ENCODE results near the gene PCGF5. TPM values are rescaled to one million over a fixed set of nuclear protein-coding genes. Genes with fewer than 3 reads are reported as not detected.

PCGF5 gene
- total RNA-seq, 2 donors from 2014 or later = 42.8 to 62.0 TPM

DNA sequence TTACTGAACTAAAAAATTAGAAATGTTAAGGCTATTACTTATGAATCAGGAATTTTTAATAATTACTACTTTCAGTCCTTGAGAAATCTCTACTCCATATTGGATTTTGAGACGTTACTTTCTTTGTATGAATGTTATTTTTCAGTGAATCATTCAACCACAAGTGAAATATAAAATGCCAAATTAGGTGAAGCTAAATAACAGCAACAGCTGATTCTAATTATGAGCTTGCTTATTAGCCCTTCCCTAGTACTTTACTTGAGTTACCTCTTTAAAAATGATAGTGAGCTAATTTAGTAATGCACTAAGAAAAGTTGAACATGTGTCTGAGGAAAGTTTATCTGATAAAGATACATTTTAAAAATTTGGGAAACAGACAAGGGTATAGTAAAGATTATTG lies 51.4 kb downstream of the PCGF5 start:
- DNase-seq (ENCODE audit: low spot score) = no peak
- Histone ChIP-seq H3K27ac (no peak overlapping the region), H3K36me3 (peaks cover 25% of the 10 kb centered on the region)

DNA sequence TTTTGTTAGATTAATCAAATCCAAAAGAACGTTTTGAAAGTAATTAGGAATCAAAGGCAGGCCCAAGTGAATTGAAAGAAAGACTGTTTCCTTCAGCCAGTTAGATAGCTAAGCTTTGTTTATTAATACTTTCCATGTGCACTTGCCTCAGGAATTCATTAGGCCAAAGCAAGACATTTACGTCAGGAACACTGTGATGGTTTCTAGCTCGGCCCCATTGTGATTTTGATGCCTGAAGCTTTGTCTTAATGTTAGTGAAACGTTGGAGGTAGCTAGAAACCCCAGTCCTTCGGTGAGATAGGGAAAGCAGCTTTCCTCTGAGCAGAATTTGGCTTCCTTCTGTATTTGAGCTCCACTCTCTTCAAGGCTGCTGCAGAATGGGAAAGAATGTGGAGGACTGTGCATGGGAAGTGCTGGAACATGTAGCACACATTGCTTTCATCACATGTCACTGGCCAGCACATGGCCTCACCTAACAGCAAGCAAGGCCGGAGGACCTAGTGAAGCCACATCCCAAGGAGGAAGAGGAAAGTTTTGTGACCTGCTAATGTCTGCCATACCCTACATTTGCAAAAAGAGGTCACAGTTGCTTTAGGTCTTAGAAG lies 64.1 kb downstream of the PCGF5 start:
- no peak for DNase-seq (ENCODE audit: low spot score)
- Histone ChIP-seq H3K4me1 (peaks cover 0 to 30% of the 10 kb centered on the region in 2 donors), H3K9me3 (no peaks in the 10 kb centered on the region), H3K27ac (peak overlapping the region in 1 of 2 donors; percentile 21), H3K36me3 (no peaks in the 10 kb centered on the region), H3K4me3 (no peak overlapping the region), H3K27me3 (no peaks in the 10 kb centered on the region)
- TF ChIP-seq, protein P1, sequence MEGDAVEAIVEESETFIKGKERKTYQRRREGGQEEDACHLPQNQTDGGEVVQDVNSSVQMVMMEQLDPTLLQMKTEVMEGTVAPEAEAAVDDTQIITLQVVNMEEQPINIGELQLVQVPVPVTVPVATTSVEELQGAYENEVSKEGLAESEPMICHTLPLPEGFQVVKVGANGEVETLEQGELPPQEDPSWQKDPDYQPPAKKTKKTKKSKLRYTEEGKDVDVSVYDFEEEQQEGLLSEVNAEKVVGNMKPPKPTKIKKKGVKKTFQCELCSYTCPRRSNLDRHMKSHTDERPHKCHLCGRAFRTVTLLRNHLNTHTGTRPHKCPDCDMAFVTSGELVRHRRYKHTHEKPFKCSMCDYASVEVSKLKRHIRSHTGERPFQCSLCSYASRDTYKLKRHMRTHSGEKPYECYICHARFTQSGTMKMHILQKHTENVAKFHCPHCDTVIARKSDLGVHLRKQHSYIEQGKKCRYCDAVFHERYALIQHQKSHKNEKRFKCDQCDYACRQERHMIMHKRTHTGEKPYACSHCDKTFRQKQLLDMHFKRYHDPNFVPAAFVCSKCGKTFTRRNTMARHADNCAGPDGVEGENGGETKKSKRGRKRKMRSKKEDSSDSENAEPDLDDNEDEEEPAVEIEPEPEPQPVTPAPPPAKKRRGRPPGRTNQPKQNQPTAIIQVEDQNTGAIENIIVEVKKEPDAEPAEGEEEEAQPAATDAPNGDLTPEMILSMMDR (IDR thresholded peaks at IDR 0.05) = no peak

More for the DNA sequence above, 51.4 kb downstream of the PCGF5 start:
- TF ChIP-seq, protein P1 (IDR thresholded peaks at IDR 0.05) = no peak
- no peak overlapping the region for H3K4me3 ChIP-seq
- no peaks in the 10 kb centered on the region for H3K9me3 ChIP-seq
- no peaks in the 10 kb centered on the region for H3K4me1 ChIP-seq
- no peaks in the 10 kb centered on the region for H3K27me3 ChIP-seq

DNA sequence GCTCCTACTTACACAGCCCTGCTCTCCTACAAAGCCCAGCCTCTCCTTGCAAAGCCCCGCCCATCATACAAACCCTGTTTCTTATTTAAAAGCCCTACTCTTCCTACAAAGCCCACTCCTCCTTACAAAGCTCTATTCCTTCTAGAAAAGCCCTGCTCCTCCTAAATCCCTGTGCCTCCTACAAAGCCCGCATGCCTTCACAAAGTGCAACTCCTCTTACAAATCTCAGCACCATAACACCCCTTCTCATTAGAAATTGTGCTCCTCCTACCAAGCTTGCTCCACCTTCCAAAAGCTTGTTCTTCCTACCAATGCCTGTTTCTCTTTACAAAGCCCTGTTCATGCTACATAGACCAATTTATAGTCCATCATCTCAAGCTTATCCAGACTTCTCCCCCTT lies 66.1 kb downstream of the PCGF5 start:
- H3K9me3 ChIP-seq = no peaks in the 10 kb centered on the region
- H3K36me3 ChIP-seq = no peaks in the 10 kb centered on the region
- TF ChIP-seq, protein P1 (IDR thresholded peaks at IDR 0.05) = no peak
- no peak overlapping the region for H3K4me3 ChIP-seq
- no peaks in the 10 kb centered on the region for H3K27me3 ChIP-seq
- DNase-seq (ENCODE audit: low spot score) = no peak
- peaks cover 0 to 30% of the 10 kb centered on the region in 2 donors for H3K4me1 ChIP-seq
- H3K27ac ChIP-seq = peak overlapping the region in 1 of 2 donors; percentile 45

DNA sequence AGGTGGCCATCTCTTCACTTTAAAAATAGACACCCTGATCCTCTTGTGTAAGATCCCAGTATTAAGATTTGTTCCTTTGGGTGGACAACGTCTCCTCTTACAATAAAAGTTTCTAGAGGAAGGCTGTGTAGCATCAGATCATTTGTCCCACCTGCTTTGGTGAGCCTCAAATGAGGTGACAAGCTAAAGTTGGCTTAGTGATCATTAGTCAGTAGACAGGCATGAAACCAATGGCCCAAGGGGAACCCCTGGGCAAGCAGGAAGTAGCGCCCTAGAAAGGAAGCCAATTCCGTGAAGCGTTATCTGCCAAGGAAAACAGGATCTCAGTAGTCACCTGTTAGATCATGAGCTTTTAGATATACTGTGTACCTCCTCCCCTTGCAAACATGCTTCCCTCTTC lies 66.8 kb downstream of the PCGF5 start:
- Histone ChIP-seq H3K4me1 (peaks cover 0 to 30% of the 10 kb centered on the region in 2 donors), H3K27me3 (no peaks in the 10 kb centered on the region), H3K9me3 (no peaks in the 10 kb centered on the region), H3K4me3 (no peak overlapping the region), H3K36me3 (no peaks in the 10 kb centered on the region), H3K27ac (peak overlapping the region in 1 of 2 donors; percentile 45)
- TF ChIP-seq, protein P1 (IDR thresholded peaks at IDR 0.05) = no peak
- DNase-seq (ENCODE audit: low spot score) = no peak

DNA sequence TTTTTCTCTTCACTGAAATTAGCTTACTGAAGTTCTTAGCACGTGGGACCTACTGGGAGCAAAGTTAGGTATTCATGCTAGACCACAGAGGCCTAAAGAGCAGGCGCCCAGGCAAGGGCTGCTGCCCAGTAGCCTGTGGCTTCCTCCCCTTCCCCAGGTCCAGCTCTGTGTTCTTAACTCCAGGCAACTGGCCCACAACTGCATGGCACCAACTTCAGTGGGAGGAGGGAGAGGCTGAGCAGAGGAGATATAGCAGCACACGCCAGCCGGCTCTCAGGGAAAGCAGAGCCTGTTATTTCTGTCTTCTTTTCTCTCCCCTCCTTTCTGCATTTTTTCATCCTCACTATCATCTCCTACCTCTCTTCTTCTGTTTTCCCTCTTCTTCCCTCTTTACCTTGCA lies 67.4 kb downstream of the PCGF5 start:
- no peak overlapping the region for H3K27ac ChIP-seq
- no peaks in the 10 kb centered on the region for H3K9me3 ChIP-seq
- TF ChIP-seq, protein P1 (IDR thresholded peaks at IDR 0.05) = no peak
- no peaks in the 10 kb centered on the region for H3K36me3 ChIP-seq
- H3K4me1 ChIP-seq = peaks cover 0 to 30% of the 10 kb centered on the region in 2 donors
- H3K27me3 ChIP-seq = no peaks in the 10 kb centered on the region
- no peak for DNase-seq (ENCODE audit: low spot score)
- no peak overlapping the region for H3K4me3 ChIP-seq

DNA sequence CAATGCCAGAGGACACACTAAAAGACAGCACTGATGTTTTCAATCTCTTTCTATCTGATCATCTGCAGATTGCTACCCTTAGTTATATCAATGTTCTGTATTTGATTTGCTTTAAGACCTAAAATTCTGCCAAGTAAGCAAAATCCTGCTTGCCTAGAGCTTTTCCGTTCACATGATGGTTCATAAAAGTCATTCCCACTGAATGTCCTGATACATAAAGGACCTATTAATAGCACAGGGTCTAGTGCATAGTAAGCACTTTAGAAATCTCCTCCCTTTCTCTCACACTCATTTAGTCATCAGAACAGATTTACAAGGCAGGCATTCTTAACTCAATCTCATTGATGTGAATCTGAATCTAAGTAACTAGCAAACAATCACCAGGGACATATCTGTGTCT lies 68.8 kb downstream of the PCGF5 start:
- H3K4me1 ChIP-seq = peaks cover 0 to 30% of the 10 kb centered on the region in 2 donors
- H3K9me3 ChIP-seq = no peaks in the 10 kb centered on the region
- TF ChIP-seq, protein P1 (IDR thresholded peaks at IDR 0.05) = no peak
- no peak overlapping the region for H3K27ac ChIP-seq
- H3K27me3 ChIP-seq = no peaks in the 10 kb centered on the region
- no peak overlapping the region for H3K4me3 ChIP-seq
- no peak for DNase-seq (ENCODE audit: low spot score)
- no peaks in the 10 kb centered on the region for H3K36me3 ChIP-seq

All from right atrium auricular region (tissue), 2 donors.